Effector CD4-positive, alpha-beta T cell (primary cell): ENCODE data around the gene SLC25A42.

Source experiments
- DNase-seq: peaks from one replicate; pipeline ENCODE4 v3.0.0-alpha.2; 2020

The SLC25A42 gene

GRCh38 chr19:19051478-19052213, 12.1 kb upstream of the SLC25A42 start:
- no peak for DNase-seq

DNA sequence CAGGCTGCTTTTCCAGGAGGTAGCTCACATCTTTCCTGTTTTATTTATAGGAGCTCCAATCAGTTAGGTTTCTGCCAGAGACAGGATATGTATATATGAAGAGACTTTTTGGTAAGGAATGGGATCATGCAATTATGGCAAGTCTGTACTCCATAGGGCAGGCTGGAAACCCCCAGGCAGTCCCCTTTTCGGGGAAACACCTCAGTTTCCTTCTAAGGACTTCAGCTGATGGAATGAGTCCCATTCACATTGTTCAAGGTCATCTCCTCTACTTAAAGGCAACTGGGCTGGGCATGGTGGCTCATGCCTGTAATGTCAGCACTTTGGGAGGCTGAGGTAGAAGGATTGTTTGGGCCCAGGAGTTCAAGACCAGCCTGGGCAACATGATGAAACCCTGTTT, 10.9 kb upstream of the SLC25A42 start:
- DNase-seq, result no peak

DNA sequence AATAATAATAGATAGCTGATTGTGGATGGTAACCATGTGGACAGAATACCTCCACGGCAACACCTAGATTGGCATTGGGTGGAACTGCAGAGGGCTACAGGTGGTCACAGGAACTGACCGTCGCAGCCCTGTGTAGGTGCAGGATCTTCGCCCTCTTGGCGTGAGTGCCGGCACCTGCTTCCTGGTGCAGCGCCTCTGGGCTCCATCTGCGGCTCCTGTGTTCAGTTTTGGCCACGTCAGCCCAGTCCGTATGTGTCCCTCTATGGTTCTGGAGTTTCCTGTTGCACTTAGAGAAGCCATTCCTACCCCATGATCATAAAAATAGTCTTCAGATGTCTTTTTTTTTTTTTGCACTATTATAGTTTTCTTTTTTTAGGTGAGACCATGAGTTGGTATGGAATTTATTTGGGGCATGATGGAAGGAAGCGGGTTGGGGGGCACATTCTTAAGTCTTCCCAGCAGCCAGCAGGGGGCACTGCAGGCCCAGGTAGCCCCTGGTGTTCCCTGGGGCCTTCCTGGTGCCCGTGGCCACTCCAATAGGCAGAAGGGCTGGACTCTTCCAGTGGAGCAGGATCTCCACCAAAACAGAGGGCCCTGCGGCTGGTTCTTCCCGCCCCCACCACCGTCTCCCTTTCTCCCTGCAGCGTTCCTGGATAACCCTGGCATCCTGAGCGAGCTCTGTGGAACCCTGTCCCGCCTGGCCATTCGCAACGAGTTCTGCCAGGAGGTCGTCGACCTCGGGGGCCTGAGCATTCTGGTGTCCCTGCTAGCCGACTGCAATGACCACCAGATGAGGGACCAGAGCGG, 10.1 kb upstream of the SLC25A42 start:
- peak; percentile 67 for DNase-seq

GRCh38 chr19:19054315-19054938, 9.4 kb upstream of the SLC25A42 start:
- no peak for DNase-seq

DNA sequence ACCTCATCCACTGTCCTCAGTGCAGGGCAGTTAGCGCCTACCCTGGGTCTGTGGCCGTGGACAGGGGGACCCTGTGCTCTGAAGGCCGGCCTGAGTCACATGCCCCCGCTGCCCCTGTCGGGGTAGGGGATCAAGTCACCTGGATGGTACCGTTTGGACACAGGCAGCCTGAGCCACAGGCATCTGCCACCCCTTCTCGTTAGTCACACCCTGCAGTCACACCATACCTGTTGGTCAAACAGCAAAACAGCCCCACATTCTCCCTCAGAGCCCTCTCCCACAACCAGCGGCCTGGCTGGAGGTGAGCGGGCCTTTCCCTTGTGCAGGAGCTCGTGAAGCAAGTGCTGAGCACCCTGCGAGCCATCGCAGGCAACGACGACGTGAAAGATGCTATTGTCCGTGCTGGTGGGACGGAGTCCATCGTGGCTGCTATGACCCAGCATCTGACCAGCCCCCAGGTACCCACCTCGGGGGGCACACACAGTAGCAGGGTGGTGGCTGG, 8.8 kb upstream of the SLC25A42 start:
- DNase-seq, result no peak

DNA sequence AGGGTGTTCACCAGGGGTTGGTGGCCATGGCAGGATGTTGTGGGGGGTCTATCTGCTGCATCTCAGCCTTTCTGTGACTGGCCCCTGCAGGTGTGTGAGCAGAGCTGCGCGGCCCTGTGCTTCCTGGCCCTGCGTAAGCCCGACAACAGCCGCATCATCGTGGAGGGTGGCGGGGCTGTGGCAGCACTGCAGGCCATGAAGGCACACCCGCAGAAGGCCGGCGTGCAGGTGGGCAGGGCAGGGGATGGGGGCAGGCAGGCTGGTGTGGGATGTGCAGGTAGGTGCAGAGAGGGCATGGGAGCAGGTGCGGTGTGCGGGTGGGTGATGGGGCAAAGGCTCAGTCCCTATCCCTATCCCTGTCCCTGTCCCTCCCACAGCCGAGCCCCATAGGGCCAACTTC, 8.1 kb upstream of the SLC25A42 start:
- DNase-seq, result no peak

- DNase-seq, result no peak
Measured at GRCh38 chr19:19056636-19057275, 7.0 kb upstream of the SLC25A42 start.

GRCh38 chr19:19057317-19057716, 6.5 kb upstream of the SLC25A42 start:
- no peak for DNase-seq

GRCh38 chr19:19057720-19058119, 6.1 kb upstream of the SLC25A42 start:
- DNase-seq, result no peak

DNA sequence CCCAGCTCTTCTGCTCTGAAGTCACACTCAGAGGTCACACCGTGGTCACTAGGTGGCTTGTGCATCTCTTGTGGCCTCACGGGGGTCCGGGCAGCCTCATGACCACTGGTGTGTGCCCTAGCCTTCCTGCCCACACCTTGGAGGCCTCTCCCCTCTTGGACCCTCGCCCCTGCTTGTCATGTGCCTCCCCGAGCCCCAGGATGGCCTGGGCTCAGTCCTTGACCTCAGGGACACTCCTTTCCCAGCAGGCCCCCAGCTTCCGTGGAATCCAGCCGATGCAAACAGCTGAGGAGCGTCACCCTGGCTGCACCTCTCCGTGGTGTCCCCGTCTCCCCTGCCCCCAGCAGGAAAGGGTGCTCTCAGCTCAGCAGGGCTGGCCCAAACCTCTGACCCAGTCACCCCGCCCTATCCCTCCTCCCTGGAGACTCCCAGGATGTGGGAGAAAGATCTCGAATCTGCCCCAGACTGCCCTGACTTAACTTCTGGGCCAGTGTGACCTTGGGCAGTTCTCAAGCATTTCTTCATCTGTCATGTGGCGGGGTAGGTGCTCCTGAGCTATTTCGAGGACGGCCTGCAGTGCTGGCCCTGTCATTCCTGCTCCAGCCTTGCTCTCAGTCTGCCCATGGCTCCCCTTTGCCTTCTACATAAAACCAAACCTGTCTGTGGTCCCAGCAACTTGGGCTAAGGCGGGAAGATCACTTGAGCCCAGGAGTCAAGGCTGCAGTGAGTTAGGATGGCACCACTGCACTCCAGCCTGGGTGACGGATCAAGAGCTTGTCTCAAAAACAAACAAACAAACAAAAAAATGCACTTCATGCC, 4.6 kb upstream of the SLC25A42 start:
- no peak for DNase-seq

DNA sequence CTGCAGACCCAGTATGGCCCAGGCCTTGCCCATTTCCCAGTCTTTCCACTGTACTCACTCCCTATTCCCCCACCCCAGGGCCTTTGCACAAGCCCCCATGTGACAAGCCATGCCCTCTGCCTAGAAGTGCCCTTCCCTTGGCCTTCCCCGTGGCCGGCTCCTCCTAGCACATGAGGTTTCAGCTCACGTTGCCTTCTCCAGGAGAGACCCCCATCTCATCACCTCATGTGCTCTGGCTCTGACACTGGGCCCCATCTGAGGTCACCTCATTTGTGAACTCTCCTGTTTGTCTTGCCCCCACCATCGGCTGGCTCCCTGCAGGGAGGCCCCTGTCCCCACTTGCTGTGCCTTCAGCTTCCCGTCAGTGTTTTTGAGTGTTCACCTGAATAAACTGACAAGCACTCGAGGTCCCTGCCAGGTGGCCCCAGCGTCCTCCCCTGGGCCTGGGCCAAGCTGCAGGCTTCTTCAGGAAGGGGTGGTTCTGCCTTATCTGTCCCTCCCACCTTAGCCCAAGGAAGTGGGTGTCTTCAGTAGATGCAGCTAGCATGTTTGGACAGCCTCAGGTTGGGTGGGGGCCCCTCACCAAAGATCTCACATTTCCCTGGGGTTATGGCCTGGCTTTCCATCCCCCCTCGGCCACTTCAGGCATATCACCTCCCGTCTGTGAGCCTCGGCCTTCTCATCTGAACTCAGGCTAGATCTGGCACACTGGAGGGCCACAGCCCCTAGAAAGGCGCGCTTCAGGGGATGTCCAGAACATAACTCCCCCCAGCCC, 3.8 kb upstream of the SLC25A42 start:
- no peak for DNase-seq

- DNase-seq, result no peak
Measured at GRCh38 chr19:19061506-19061905, 2.3 kb upstream of the SLC25A42 start.

- no peak for DNase-seq
Measured at GRCh38 chr19:19062454-19063182, 1.2 kb upstream of the SLC25A42 start.

GRCh38 chr19:19064098-19064722, 416 bp downstream of the SLC25A42 start:
- DNase-seq, result peak; percentile 73

GRCh38 chr19:19064811-19065745, 1.3 kb downstream of the SLC25A42 start:
- no peak for DNase-seq

GRCh38 chr19:19067276-19068072, 3.7 kb downstream of the SLC25A42 start:
- DNase-seq, result no peak

DNA sequence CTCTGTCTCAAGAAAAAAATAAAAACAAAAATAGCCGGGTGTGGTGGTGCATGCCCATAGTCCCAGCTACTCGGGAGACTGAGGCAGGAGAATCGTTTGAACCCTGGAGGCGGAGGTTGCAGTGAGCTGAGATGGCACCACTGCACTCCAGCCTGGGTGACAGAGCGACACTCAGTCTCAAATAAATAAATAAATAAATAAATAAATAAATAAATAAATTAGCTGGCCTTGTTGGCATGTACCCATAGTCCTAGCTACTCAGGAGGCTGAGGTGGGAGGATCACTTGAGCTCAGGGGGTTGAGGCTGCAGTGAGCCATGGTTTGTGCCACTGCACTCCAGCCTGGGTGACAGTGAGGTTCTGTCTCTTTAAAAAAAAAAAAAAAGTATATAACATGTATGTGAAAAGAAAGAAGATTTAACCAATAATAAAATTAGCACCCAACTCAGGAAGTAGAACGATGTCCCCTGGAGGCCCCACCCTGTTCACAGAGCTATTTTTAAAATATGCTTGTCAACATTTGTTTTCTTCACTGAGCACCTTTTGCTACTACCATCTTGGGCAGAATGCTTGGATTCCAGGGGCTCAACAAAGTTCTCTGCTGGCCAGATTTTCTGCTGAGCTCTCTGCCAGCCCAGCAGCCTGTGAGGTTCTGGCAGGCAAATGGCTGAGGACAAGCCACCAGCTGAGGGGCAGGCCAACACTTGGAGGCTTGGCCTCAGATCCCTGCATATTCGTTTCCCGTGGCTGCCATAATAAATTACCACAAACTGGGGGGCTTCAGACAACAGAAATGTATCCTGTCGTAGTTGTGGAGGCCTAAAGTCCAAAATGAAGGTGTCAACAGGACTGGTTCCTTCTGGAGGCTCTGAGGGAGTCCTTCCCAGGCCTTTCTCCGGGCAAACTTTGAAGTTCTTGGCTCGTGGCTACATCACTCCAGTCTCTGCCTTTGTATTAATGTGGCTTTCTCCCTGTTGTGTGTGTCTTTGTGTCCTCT, 5.2 kb downstream of the SLC25A42 start:
- DNase-seq, result no peak
